HCT116 (cell line): Measurements from ENCODE around the gene FRK. TPM values are rescaled to one million over a fixed set of nuclear protein-coding genes. Genes with fewer than 3 reads are reported as not detected.

ENCODE experiments used
- ATAC-seq: fragments of 200-7000 bp; cut with Tn5 transposase; 2 replicates; pipeline ENCODE4 v1.9.1; 2020; ENCODE audit warnings: mild to moderate bottlenecking, moderate library complexity
- BruUV-seq: library from RNA; stranded (reverse); fragments of 400-500 nt; replicated peaks from 2 replicates; lab custom pipeline; 2021; lab: Mats Ljungman, UMichigan
- CTCF ChIA-PET: fragments of 300-600 bp; sonication (Branson Sonifier 250); formaldehyde crosslinking; loops from one replicate; lab custom pipeline; 2021; ENCODE audit warnings: antibody characterized with exemption; lab: Charles Lee
- POLR2A ChIA-PET: fragments of 300-600, 350-600 bp; sonication (Branson Sonifier 250); formaldehyde crosslinking; loops from one replicate; lab custom pipeline; 2021; ENCODE audit warnings: antibody characterized with exemption; lab: Charles Lee
- RAD21 ChIA-PET, 2 experiments: fragments of 300-600 bp; sonication (Branson Sonifier 250); formaldehyde crosslinking; loops; one replicate each; lab custom pipeline; 2023; ENCODE audit warnings: low total read pairs in 2 of 2; ENCODE audit not compliant: uncharacterized antibody in 2 of 2, unreplicated experiment in 2 of 2, low non-redundant PET in 1 of 2; lab: Charles Lee
- DNase-seq: peaks from one replicate; pipeline ENCODE4 v3.0.0-alpha.2; 2010; ENCODE audit warnings: low read depth, low spot score
- H2AFZ ChIP-seq: fragments of 200-600 bp; shearing (Covaris generic), sonication (generic); 2 replicates; pipeline ENCODE4 v1.6.1; 2017; ENCODE audit warnings: low read depth, mixed run types, mixed read lengths, antibody characterized with exemption, low read length; ENCODE audit not compliant: poor library complexity, severe bottlenecking
- H3K27ac ChIP-seq: 2 replicates; pipeline ENCODE4 v1.5.1; 2012; ENCODE audit warnings: low read depth, low read length
- H3K27me3 ChIP-seq: fragments of 200-600 bp; sonication (generic); 2 replicates; pipeline ENCODE4 v1.6.1; 2016; ENCODE audit warnings: mixed run types, low read length, mixed read lengths; ENCODE audit not compliant: insufficient read depth
- H3K36me3 ChIP-seq, 2 experiments: fragments of 200-500 bp in 1 of 2; fragments of 200-600 bp in 1 of 2; sonication (Bioruptor generic) in 1 of 2; sonication (generic) in 1 of 2; 2 replicates each; pipeline versions ENCODE4 v1.5.1 to v1.6.1; 2014 to 2016; ENCODE audit warnings: low read length in 2 of 2, inconsistent platforms in 1 of 2, mixed read lengths in 1 of 2, mixed run types in 1 of 2; ENCODE audit not compliant: insufficient read depth in 2 of 2, control insufficient read depth in 1 of 2
- H3K4me1 ChIP-seq, 2 experiments: fragments of 200-600 bp in 1 of 2; sonication (generic) in 1 of 2; 2 replicates each; pipeline versions ENCODE4 v1.5.1 to v1.6.1; 2012 to 2017; ENCODE audit warnings: low read length in 2 of 2, inconsistent platforms in 1 of 2, mild to moderate bottlenecking in 1 of 2, mixed read lengths in 1 of 2, mixed run types in 1 of 2, moderate library complexity in 1 of 2; ENCODE audit not compliant: insufficient read depth in 2 of 2, control insufficient read depth in 1 of 2
- H3K4me2 ChIP-seq: fragments of 200-600 bp; sonication (generic); 2 replicates; pipeline ENCODE4 v1.6.1; 2017; ENCODE audit warnings: mixed run types, low read length, mixed read lengths
- H3K4me3 ChIP-seq, 2 experiments: fragments of 200-600 bp in 1 of 2; sonication (generic) in 1 of 2; replicated peaks in 1 of 2; 2 replicates each; pipeline ENCODE4 v1.5.1; 2011 to 2016; ENCODE audit warnings: low read length in 2 of 2, control low read depth in 1 of 2, low read depth in 1 of 2, mild to moderate bottlenecking in 1 of 2, mixed read lengths in 1 of 2, mixed run types in 1 of 2
- H3K79me2 ChIP-seq: fragments of 200-600 bp; sonication (generic); 2 replicates; pipeline ENCODE4 v1.6.1; 2017; ENCODE audit warnings: mild to moderate bottlenecking, mixed run types, low read length, moderate library complexity, mixed read lengths; ENCODE audit not compliant: insufficient read depth
- H3K9ac ChIP-seq: fragments of 200-600 bp; sonication (generic); 2 replicates; pipeline ENCODE4 v1.6.1; 2016; ENCODE audit warnings: low read length, mixed read lengths
- H3K9me2 ChIP-seq: fragments of 200-600 bp; sonication (generic), shearing (Covaris generic); 2 replicates; pipeline ENCODE4 v1.6.1; 2017; ENCODE audit warnings: mixed run types, mild to moderate bottlenecking, moderate library complexity; ENCODE audit not compliant: insufficient read depth
- H3K9me3 ChIP-seq, 2 experiments: fragments of 200-500 bp in 1 of 2; fragments of 200-600 bp in 1 of 2; sonication (Bioruptor generic) in 1 of 2; sonication (generic) in 1 of 2; 2 replicates each; pipeline ENCODE4 v1.6.1; 2014 to 2017; ENCODE audit warnings: low read length in 2 of 2, mixed read lengths in 2 of 2, inconsistent platforms in 1 of 2, low read depth in 1 of 2, mild to moderate bottlenecking in 1 of 2, mixed run types in 1 of 2, moderate library complexity in 1 of 2; ENCODE audit not compliant: control insufficient read depth in 1 of 2, insufficient read depth in 1 of 2
- H4K20me1 ChIP-seq: fragments of 200-600 bp; sonication (generic), shearing (Covaris generic); 2 replicates; pipeline ENCODE4 v1.6.1; 2017; ENCODE audit warnings: mixed run types, mild to moderate bottlenecking, moderate library complexity; ENCODE audit not compliant: insufficient read depth
- CEBPB ChIP-seq: IDR thresholded peaks from 2 replicates; pipeline ENCODE4 v1.6.1; 2012; ENCODE audit warnings: low read depth
- EGR1 ChIP-seq: IDR thresholded peaks from 2 replicates; pipeline ENCODE4 v1.6.1; 2012; ENCODE audit warnings: low read depth
- EZH2 ChIP-seq: fragments of 200-600 bp; sonication (generic); IDR thresholded peaks from 2 replicates; pipeline ENCODE4 v1.6.1; 2017; ENCODE audit warnings: antibody characterized with exemption, mixed run types
- MAX ChIP-seq: IDR thresholded peaks from 2 replicates; pipeline ENCODE4 v1.6.1; 2012
- REST ChIP-seq: IDR thresholded peaks from 2 replicates; pipeline ENCODE4 v1.6.1; 2012; ENCODE audit warnings: low read depth
- TCF7L2 ChIP-seq: IDR thresholded peaks from 2 replicates; pipeline ENCODE4 v1.7.0; 2011; ENCODE audit warnings: borderline replicate concordance, inconsistent platforms; ENCODE audit not compliant: insufficient read depth, insufficient read length; ENCODE audit errors: extremely low read depth
- YY1 ChIP-seq: IDR thresholded peaks from 2 replicates; pipeline ENCODE4 v1.6.1; 2011; ENCODE audit warnings: low read length, low read depth, moderate library complexity, mild to moderate bottlenecking; ENCODE audit not compliant: insufficient replicate concordance; ENCODE audit errors: extremely low read depth
- ZNF274 ChIP-seq: fragments of 200-500 bp; sonication (Bioruptor generic); IDR thresholded peaks from 2 replicates; pipeline ENCODE4 v1.6.1; 2014; ENCODE audit warnings: mild to moderate bottlenecking, low read depth, low read length, inconsistent platforms
- intact Hi-C: fragments of 100-400 bp; cut with micrococcal nuclease; formaldehyde crosslinking; loops from 2 replicates; pipeline ENCODE4 v1.10.0; 2022
- total RNA-seq: library from RNA; stranded (reverse); gene quantifications from one replicate; pipeline ENCODE4 v1.2.1, GENCODE V29; 2021; ENCODE audit not compliant: unreplicated experiment

The FRK gene
- total RNA-seq, 1 experiment from 2014 or later: 3.7 TPM

GRCh38 chr6:115947966-115948541 lies 112.6 kb downstream of the FRK start:
- ChIA-PET CTCF (no interaction called here), POLR2A (no interaction called here), RAD21 (no interaction called here)
- Histone ChIP-seq H3K9me2 (no peaks in the 10 kb centered on the region), H3K4me1 (peaks cover 0 to 3% of the 10 kb centered on the region in 2 experiments; a peak in 1 of 4 replicates), H3K9ac (no peak overlapping the region), H3K79me2 (no peaks in the 10 kb centered on the region), H3K27me3 (no peaks in the 10 kb centered on the region), H3K36me3 (no peaks in the 10 kb centered on the region), H2AFZ (no peak overlapping the region), H3K4me3 (no peak overlapping the region), H4K20me1 (no peaks in the 10 kb centered on the region; the same call in 1 of the 2 replicates), H3K9me3 (no peaks in the 10 kb centered on the region), H3K27ac (no peak overlapping the region), H3K4me2 (no peak overlapping the region)
- no TSS peak for BruUV-seq
- no peak for DNase-seq
- TF ChIP-seq TCF7L2 (no peak), REST (no peak), ZNF274 (no peak), MAX (no peak), EGR1 (no peak), CEBPB (no peak), EZH2 (no peak), YY1 (no peak)
- intact Hi-C loops: no loop called here
- ATAC-seq: no peak
